Measurements from ENCODE around the gene BEST1.
A peak's percentile ranks its signal among the peaks of the same experiment; 100 is the strongest.
"Not testable (repeated sequence)": the region's sequence is repeated elsewhere in the genome, so short reads cannot be mapped to it uniquely, and the experiment has no call there.

BEST1 gene

DNA sequence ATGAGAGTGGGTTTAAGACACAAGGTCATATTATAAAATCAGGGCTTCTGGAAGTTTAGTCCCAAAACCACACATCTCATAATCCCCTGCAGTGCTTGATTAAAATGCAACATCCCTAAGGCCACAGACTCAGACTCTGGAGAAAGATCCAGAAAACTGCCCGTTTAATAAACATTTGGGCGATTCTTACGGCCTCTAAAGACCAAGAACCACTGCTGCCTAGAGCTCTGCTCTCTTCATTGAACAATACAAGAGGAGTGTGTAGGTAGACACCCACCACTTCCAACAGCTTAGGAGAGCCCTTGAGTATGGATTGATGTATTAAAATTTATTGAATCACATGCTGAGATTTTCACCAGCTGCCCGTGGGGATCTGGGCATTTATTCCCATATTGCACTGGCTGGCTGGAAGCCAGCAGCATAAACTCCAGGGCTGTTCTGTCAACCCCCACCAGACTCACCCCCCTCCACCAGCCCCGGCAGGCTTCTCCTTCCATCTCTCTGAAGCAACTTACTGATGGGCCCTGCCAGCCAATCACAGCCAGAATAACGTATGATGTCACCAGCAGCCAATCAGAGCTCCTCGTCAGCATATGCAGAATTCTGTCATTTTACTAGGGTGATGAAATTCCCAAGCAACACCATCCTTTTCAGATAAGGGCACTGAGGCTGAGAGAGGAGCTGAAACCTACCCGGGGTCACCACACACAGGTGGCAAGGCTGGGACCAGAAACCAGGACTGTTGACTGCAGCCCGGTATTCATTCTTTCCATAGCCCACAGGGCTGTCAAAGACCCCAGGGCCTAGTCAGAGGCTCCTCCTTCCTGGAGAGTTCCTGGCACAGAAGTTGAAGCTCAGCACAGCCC lies 749 bp upstream of the BEST1 start:
- peak; percentile 31 for DNase-seq

GRCh38 chr11:61951484-61952135 lies 1.5 kb downstream of the BEST1 start:
- no peak for DNase-seq

DNA sequence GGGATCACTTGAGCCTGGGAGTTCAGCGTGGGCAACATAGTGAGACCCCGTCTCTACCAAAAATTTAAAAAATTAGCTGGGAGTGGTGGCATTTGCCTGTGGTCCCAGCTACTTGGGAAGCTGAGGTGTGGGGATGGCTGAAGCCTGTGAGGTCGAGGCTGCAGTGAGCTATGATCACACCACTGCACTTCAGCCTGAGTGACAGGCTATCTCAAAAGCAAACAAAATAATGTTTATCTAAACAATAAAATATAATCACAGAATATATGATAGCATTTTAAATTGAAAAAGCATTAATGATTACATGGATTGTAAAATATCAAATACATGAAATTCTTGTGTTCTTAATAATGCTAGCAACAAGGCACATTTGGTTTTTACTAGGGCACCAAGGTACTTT lies 2.7 kb downstream of the BEST1 start:
- no peak for DNase-seq

DNA sequence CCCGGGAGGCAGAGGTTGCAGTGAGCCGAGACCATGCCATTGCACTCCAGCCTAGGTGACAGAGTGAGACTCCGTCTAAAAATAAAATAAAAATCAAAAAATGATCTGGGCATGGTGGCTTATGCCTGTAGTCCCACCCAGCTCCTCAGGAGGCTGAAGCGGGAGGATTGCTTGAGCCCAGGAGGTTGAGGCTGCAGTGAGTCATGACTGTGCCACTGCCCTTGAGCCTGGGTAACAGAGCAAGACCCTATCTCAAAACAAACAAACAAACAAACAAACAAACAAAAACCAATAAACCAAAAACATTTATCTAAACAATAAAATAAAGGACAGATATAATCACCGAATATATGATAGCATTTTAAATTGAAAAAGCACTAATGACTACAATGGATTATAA lies 3.5 kb downstream of the BEST1 start:
- DNase-seq: not testable (repeated sequence)

GRCh38 chr11:61954106-61954850 lies 4.1 kb downstream of the BEST1 start:
- no peak for DNase-seq

GRCh38 chr11:61954851-61955421 lies 4.8 kb downstream of the BEST1 start:
- no peak for DNase-seq

DNA sequence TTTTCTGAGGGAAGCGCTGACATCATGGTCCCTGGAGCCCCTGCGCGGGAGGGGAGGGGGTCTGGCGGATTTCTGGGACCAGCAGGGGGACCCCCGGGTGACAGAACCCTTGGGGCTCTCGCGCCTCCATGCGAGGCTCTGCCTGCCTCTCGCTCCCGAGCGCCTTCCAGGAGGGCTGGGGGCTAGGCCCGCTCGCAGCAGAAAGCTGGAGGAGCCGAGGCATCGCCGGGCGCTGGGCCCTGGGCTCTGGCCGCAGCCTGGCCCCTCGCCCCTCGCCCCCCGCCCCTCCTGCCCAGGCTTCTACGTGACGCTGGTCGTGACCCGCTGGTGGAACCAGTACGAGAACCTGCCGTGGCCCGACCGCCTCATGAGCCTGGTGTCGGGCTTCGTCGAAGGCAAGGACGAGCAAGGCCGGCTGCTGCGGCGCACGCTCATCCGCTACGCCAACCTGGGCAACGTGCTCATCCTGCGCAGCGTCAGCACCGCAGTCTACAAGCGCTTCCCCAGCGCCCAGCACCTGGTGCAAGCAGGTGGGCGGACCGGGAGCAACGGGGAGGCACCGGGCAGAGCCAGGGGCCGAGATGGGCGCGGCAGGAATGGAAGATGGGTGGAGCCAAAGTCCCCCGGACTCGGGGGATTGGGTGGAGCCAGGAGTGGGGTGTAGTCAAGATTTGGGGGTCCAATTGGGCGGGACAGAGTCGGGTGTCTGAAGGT lies 5.4 kb downstream of the BEST1 start:
- peak; percentile 47 for DNase-seq

GRCh38 chr11:61956191-61957020 lies 6.3 kb downstream of the BEST1 start:
- DNase-seq: no peak

GRCh38 chr11:61957021-61957770 lies 7.0 kb downstream of the BEST1 start:
- no peak for DNase-seq

GRCh38 chr11:61958590-61958989 lies 8.4 kb downstream of the BEST1 start:
- no peak for DNase-seq

DNA sequence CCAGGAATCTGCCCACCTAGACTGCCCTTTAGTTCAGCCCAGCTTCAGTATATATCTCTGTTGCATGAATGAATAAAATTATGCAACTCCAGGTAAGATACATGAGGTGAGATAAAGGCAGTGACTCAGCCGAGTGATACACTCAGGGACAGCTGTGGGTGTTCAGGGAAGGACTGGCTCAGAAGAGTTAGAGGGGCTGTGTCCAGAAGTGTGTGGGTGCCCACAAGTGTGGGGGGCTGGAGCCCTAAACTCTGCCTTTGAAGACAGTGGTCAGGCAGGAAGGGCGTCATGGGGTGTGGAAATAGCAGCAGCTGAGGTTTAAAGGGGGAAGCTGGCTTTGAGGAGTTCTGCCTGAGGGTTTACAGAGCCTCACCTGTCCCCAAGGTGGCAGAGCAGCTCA lies 9.0 kb downstream of the BEST1 start:
- DNase-seq: no peak

- DNase-seq: no peak
Measured at GRCh38 chr11:61959678-61960077, 9.5 kb downstream of the BEST1 start.

- no peak for DNase-seq
Measured at GRCh38 chr11:61960532-61960931, 10.4 kb downstream of the BEST1 start.

GRCh38 chr11:61961570-61962212 lies 11.5 kb downstream of the BEST1 start:
- no peak for DNase-seq

DNA sequence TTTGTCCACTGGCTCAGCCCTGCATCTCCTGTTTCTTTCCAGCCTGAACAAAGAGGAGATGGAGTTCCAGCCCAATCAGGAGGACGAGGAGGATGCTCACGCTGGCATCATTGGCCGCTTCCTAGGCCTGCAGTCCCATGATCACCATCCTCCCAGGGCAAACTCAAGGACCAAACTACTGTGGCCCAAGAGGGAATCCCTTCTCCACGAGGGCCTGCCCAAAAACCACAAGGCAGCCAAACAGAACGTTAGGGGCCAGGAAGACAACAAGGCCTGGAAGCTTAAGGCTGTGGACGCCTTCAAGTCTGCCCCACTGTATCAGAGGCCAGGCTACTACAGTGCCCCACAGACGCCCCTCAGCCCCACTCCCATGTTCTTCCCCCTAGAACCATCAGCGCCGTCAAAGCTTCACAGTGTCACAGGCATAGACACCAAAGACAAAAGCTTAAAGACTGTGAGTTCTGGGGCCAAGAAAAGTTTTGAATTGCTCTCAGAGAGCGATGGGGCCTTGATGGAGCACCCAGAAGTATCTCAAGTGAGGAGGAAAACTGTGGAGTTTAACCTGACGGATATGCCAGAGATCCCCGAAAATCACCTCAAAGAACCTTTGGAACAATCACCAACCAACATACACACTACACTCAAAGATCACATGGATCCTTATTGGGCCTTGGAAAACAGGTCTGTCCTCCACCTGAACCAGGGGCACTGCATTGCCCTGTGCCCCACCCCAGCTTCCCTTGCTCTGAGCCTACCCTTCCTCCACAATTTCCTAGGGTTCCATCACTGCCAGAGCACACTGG lies 12.3 kb downstream of the BEST1 start:
- DNase-seq: no peak

GRCh38 chr11:61963016-61963281 lies 12.8 kb downstream of the BEST1 start:
- no peak for DNase-seq

GRCh38 chr11:61963282-61964057 lies 13.3 kb downstream of the BEST1 start:
- DNase-seq: no peak

DNA sequence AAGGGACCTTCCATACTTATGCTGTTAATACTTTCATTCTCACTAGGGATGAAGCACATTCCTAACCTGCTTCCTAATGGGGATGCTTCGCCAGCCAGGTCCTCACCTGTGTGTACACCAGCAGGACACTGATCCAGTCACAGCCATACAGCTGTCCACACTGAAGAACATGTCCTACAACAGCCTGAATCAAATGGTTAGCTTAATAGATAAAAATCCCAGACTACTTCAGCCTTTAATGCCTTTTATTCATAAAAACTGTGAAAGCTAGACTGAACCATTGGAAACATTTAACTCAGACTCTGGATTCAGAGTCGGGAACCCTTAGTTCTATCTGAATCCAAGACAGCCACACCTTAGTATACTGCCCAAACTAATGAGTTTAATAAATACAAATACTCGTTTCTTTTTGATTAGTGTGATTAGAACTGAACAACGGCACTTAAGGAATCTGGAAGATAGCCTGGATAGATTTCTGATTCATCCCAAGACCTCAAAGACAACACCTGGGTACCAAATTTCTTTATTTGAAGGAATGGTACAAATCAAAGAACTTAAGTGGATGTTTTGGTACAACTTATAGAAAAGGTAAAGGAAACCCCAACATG lies 14.0 kb downstream of the BEST1 start:
- no peak for DNase-seq
